ENCODE data around the gene ZNF385C.

Gene ZNF385C

DNA sequence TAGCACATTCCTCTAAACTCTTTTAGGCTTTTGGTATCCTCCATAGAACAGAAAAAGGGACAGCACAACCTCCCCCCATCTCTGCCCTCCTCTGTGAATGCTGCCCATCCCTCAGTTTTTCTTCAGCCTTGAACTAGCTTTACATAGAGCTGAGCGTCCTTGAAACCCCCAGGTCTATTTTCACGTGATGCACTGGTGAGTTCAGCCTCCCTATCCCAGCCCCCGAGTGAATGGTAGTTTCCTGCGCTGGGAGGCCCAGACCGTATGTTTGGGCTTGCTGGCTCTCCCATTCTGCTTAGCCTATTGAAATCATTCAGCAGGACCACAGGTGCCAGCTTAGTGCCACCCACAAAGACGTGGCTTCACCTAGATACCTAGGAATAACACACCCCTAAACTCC is 22.5 kb downstream of the ZNF385C start:
- DNase-seq: no peak

DNA sequence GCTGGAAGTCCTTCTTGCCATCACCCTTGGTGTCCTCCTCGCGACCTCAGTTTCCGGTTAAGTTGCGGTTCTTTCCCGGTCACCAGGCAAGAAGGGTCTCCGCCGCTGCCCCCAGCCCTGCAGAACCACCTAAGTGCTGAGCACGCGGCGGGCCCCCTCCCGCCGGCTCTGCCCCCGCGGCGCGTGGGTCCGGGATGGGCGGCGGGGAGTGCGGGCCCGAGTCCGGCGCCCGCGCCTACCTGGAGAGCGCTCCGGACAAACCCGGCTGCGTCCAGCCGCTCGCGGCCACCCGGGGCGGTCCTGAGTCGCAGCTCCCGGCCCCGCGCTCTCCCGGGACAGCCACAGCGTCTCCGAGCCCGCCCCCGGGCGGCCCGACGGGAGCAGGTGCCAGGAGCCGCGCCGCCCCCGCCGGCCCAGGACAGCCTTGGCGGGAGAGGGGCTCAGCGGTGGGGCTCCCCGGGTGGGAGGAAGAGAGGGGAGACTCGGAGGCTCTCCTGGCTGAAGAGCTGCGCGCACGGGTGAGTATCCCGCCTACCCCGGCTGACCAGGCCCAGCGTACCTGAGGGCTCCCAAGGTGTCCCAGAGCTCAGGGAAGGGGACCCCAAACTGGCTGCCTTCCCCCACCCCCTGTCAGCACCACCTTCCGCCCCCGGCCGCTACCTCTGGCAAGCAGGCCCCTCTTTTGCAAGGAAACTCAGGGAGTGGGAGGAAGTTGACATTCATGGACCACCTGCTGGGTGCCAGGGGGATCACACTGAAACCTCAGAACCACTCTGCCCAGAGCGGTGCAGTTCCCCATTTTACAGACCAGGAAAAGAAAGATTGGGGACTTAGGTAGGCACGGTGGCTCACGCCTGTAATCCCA is 25.7 kb downstream of the ZNF385C start:
- no peak for DNase-seq

- no peak for DNase-seq
Measured at GRCh38 chr17:42071810-42072209, 26.5 kb downstream of the ZNF385C start.

DNA sequence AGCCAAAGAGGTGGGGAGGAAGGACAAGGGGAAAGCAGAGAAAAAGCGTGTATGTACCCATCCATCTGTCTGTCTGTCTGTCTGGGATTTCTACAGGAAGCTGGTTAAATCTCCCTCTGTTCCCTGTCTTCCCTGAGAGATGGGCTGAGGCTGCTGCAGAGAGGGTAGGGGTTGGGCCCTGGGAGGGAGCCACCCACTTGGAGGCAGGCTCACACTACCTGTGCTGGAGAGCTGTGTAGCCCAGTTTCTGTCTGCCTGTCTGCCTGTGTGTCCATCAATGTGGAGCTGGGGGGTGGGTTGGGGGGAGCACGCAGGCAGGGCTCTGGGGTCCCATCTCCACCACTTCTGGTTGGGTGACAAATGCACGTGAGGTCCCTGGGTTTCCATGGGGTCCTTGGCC is 29.3 kb downstream of the ZNF385C start:
- no peak for DNase-seq

- peak; percentile 12 for DNase-seq
Measured at GRCh38 chr17:42067371-42068091, 30.7 kb downstream of the ZNF385C start.

GRCh38 chr17:42065201-42065600 is 33.1 kb downstream of the ZNF385C start:
- no peak for DNase-seq

GRCh38 chr17:42062681-42063080 is 35.6 kb downstream of the ZNF385C start:
- DNase-seq: no peak

DNA sequence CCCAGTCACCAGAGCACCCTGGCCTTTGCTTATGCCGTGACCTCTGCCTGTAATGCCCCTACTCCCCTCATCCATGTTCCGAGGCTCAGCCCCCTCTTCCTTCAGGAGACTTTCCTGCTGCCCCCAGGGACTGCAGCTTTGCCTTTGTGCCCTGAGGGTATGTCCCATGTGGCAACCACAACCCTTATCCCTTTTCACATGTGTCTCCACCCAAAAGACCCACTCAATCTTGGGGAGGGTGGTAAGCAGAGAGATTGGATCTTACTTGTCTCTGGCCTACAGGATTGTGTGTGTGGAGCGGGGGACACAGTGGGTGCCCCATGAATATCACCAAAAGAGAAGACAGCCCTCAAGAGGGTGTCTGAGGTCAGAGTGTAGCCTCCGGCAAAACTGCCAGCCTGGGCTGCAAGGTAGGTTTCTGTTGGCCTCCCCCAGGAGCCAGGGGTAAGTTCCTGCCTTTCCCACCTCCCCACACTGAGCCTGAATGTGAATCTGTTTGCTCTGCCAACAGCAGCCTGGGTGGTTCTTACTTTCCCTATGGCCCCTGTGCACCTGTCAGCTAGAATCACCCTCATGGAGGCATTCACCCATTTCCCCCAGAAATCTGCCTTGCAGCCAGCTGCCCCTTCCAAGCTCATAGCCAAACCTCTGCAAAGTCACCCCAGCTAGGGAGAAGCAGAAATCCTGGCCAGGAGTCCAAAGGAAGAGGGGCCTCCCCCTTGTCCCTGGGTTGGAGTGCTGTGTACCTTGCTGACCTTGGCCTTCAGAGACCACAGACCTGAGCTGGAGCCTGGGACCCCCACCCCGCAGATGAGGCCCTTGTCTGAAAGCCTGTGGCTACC is 36.4 kb downstream of the ZNF385C start:
- DNase-seq: no peak

DNA sequence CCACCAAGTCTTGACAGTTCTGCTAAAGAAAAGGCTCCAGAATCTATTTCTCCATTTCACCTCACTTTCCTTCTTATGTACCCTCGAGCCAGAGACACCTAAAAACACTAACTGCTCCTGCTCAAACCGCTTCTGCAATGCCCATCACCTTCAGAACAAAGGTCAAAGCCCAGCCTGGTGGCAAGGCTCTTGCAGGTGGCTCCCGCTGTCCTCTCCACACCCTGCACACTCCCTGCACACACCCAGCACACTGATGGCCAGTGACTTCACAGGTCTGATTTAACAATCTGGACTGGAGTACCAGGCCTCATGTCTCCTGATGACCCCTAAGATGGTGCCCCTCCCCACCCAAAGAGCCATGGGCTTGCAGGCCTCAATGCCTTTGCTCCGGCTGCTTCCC is 38.0 kb downstream of the ZNF385C start:
- DNase-seq: no peak

DNA sequence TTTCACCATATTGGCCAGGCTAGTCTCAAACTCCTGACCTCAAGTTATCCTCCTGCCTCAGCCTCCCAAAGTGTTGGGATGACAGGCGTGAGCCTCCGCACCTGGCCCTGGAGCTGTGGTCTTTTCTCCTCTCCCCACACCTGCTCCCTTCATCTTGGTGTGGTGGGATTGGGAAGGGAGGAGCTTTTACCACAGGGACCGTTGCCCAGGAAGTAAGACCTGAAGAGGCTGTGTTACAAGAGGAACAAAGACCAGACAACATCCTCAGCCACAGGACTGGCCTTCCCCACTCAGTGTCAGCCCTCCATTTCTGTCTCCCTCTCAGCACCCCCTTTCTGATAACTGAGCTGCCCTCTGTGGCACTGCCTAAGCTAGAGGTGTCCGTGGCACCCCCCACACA is 38.5 kb downstream of the ZNF385C start:
- DNase-seq: no peak

- no peak for DNase-seq
Measured at GRCh38 chr17:42058063-42058462, 40.2 kb downstream of the ZNF385C start.

DNA sequence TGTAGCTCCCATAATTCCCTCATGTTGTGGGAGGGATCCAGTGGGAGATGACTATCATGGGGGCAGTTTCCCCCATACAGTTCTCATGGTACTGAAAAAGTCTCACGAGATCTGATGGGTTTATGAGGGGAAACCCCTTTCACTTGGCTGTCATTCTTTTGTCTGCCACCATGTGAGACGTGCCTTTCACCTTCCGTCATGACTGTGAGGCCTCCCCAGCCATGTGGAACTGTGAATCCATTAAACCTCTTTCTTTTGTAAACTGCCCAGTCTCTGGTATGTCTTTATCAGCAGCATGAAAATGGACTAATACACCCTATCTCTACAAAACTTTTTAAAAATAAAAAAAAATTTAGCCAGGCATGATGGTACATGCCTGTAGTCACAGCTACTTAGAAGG is 41.6 kb downstream of the ZNF385C start:
- no peak for DNase-seq

DNA sequence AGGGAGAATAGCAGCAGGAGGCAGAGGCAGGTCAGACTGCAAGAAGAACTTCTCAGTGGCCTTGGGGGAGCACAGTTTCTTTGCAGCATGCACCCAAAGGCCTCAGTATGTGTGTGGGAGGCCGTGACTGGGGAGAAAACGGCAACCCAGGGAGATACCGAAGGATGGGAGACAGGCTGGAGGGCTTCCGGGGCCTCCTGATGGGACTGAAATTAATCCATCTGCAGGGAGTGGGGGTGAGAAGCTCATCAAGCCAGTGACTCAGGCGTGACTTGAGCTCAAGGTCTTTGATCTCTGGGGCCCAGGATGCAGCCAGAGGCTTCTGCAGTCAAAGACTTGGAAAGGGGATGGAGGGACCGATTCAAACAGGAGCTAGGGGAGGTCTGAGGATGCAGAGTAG is 42.8 kb downstream of the ZNF385C start:
- no peak for DNase-seq

- no peak for DNase-seq
Measured at GRCh38 chr17:42055027-42055426, 43.2 kb downstream of the ZNF385C start.

DNA sequence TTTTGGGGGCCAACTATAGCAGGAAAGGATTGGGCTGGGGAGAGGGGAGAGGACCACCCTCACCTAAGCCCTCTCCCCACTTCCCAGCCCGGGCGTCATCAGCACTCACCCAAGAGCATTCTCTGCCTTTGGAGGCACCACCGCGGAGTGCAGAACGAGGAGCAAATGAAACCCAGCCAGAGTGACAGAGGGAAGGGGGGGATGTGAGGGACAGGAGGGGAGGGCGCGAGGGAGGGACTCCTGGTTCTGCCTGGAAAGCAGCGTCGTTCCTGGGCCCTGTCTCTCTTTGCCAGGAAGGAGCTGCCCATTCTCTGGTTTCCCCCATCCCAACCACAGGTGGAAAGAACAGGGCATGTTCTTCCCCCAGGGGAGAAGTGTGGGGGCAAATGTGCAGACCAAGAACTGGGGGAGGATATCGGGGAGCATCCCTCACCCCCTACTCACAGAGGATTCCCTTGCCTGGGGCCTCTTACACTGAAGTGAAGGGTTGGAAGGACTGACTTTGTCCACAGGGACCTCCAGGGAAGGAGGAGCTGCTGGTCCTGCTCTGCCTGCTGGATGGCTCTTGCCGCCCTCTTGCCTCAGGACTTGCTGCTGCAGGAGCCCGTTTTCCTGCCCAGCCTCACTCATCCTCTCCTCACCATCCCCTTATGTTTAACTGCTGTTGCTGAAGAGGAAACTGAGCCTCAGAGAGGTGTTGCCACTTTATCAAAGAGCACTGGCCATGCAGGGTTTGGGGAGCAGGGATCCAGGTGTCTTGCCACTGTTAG is 44.4 kb downstream of the ZNF385C start:
- DNase-seq: no peak

GRCh38 chr17:42052346-42052877 is 45.9 kb downstream of the ZNF385C start:
- no peak for DNase-seq

GRCh38 chr17:42051645-42052044 is 46.6 kb downstream of the ZNF385C start:
- DNase-seq: no peak

DNA sequence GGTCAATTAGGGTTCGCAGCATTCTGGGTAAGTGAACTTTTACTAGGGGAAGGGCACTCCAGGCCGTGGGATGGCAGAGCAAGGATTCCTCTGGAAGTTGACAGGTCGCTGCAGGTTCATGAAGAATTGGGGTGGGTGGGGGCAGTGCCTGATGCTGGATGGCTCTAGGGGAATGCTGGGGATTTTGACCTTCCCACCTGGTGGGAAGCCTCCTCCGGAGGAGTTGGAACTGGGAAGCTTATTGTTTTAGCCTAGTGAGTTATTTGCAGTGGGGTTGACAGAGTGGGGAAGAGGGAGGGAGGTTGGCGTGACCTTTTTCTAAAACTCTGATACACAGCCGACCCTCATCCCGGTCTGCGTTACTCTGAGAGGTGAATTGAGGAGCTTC is 47.3 kb downstream of the ZNF385C start:
- DNase-seq: no peak

- no peak for DNase-seq
Measured at GRCh38 chr17:42050393-42051012, 47.8 kb downstream of the ZNF385C start, which contains the start of gene C17orf113. C17orf113 (minus strand) TSS chr17:42050601; CDS start chr17:42043376, 7,225 bp downstream.

DNA sequence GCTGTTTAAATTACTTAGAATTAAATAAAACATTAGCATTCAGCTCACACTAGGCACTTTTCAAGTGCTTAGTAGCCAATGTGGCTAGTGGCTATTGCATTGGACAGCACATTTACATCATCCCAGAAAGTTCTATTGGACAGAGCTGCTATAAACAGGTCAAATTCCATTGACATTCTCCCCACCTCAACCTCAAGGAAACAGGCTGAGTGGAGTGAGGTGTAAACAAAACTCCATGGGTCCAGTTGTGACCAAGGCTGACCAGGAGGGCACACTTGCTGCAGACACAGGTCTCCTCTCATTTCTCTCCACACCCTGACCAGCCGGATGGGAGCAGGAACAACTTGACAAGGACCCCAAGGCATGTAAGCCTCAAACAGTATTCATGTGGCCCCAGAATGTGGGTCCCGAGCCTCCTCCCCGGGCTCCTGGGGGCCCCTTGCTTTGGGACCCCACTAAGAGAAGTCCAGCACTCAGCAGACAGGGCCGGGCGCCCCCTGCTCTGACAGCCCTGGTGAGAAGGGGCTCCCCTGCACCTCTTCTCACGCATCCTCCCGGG is 48.4 kb downstream of the ZNF385C start:
- DNase-seq: no peak

- DNase-seq: no peak
Measured at GRCh38 chr17:42047343-42047742, 50.9 kb downstream of the ZNF385C start.
